Head of caudate nucleus (tissue), 42 donors: ENCODE data around the gene ZNF227.
A peak's percentile ranks its signal among the peaks of the same experiment; 100 is the strongest.
"Not testable (repeated sequence)": the region's sequence is repeated elsewhere in the genome, so short reads cannot be mapped to it uniquely, and the experiment has no call there.

Experiments used
- DNase-seq, 42 donors: peaks; one replicate each; pipeline versions ENCODE4 v3.0.0 to v3.0.0-alpha.2; 2020 to 2021; ENCODE audit warnings: mixed read lengths in 7 of 42
- intact Hi-C: fragments of 100-400 bp; cut with DNase I; formaldehyde crosslinking; loops from one replicate; pipeline ENCODE4 v1.15.0; 2022

ZNF227 gene

GRCh38 chr19:44221291-44221690 lies 9.0 kb downstream of the ZNF227 start:
- DNase-seq, intact Hi-C loops: not testable (repeated sequence)

- intact Hi-C loops = no loop called here
- no peak for DNase-seq
Measured at GRCh38 chr19:44228318-44228717, 16.0 kb downstream of the ZNF227 start.

GRCh38 chr19:44232867-44233266 lies 20.5 kb downstream of the ZNF227 start:
- intact Hi-C loops = no loop called here
- DNase-seq = no peak

GRCh38 chr19:44236384-44236783 lies 24.1 kb downstream of the ZNF227 start:
- DNase-seq = no peak
- intact Hi-C loops = no loop called here

GRCh38 chr19:44252332-44252731 lies 40.0 kb downstream of the ZNF227 start:
- DNase-seq, intact Hi-C loops: not testable (repeated sequence)

- intact Hi-C loops, DNase-seq: not testable (repeated sequence)
Measured at GRCh38 chr19:44253392-44253791, 41.1 kb downstream of the ZNF227 start.

- intact Hi-C loops = no loop called here
- DNase-seq = no peak
Measured at GRCh38 chr19:44254496-44254895, 42.2 kb downstream of the ZNF227 start.

GRCh38 chr19:44255705-44256411 lies 43.5 kb downstream of the ZNF227 start:
- intact Hi-C loops = no loop called here

GRCh38 chr19:44258136-44258535 lies 45.8 kb downstream of the ZNF227 start:
- intact Hi-C loops = no loop called here

More at GRCh38 chr19:44255705-44256411, 43.5 kb downstream of the ZNF227 start:
- DNase-seq = no peak

GRCh38 chr19:44258835-44259413 lies 46.6 kb downstream of the ZNF227 start:
- no peak for DNase-seq
- intact Hi-C loops = no loop called here

More at GRCh38 chr19:44258136-44258535, 45.8 kb downstream of the ZNF227 start:
- DNase-seq = no peak

- intact Hi-C loops = no loop called here
- peak in 41 of 42 donors; percentile 1 to 74 (median 41) for DNase-seq
Measured at GRCh38 chr19:44260343-44260681, 48.0 kb downstream of the ZNF227 start.

- no peak for DNase-seq
- intact Hi-C loops = no loop called here
Measured at GRCh38 chr19:44260695-44261446, 48.5 kb downstream of the ZNF227 start.

- intact Hi-C loops = no loop called here
- no peak for DNase-seq
Measured at GRCh38 chr19:44277331-44277730, 65.0 kb downstream of the ZNF227 start.

- intact Hi-C loops = no loop called here
- DNase-seq = no peak
Measured at GRCh38 chr19:44278181-44278690, 65.9 kb downstream of the ZNF227 start.

GRCh38 chr19:44280916-44281315 lies 68.6 kb downstream of the ZNF227 start:
- intact Hi-C loops = no loop called here
- no peak for DNase-seq

- intact Hi-C loops = no loop called here
- DNase-seq = no peak
Measured at GRCh38 chr19:44282846-44283245, 70.5 kb downstream of the ZNF227 start.

- intact Hi-C loops = no loop called here
- no peak for DNase-seq
Measured at GRCh38 chr19:44284968-44285367, 72.6 kb downstream of the ZNF227 start.
